HG02885 (cell line): ENCODE measurements around the gene HOXD8.

Source experiments
- ATAC-seq: cut with Tn5 transposase; IDR thresholded peaks from one replicate; pipeline ENCODE4 v1.9.1; 2021; ENCODE audit warnings: mild to moderate bottlenecking; ENCODE audit not compliant: unreplicated experiment, poor library complexity

The HOXD8 gene

DNA sequence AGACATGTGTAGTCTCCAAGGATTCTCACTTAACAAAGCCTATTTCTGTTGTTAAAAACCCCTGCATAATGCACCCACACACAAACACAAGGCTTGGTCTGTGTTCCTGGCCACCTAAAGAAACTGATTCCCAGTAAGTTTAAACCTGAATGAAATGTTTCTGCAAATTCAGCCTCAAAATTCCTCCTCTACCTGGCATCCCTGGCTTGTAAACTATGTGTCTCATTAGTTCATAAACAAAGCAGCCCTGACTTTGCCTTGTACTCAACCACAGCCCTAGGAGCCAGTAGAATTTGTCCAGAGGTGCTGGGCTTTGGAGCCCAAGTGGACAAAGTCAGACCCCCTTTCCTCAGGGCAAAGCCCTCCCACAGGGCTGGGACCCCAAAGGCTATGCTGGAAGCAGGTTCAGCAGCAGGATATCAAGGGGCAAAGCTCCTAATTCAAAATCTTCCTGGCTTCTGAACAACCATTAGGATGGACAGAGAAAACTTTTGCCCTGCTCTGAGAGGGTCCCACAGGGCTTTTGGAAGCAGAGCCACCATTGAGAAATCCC lies 39.6 kb upstream of the HOXD8 start:
- no peak for ATAC-seq

DNA sequence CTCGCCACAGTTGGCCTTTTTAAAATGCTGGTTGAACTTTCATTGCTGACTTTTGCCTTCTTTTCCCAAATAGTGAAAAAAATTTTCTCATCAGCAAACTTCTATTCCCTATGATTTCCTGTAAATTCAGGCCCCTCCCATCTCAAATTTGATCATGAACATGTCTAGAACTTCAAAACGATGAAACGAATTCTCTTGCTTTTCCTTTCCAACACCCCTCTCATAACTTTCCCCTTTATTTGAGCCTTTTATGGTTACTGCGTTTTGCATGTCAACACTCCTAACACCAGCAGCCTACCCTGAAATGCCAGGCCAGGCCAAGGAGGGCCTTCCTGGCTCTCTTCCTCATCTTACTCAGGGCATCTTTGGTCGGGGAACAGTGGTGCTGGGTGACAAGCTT lies 38.6 kb upstream of the HOXD8 start:
- no peak for ATAC-seq

DNA sequence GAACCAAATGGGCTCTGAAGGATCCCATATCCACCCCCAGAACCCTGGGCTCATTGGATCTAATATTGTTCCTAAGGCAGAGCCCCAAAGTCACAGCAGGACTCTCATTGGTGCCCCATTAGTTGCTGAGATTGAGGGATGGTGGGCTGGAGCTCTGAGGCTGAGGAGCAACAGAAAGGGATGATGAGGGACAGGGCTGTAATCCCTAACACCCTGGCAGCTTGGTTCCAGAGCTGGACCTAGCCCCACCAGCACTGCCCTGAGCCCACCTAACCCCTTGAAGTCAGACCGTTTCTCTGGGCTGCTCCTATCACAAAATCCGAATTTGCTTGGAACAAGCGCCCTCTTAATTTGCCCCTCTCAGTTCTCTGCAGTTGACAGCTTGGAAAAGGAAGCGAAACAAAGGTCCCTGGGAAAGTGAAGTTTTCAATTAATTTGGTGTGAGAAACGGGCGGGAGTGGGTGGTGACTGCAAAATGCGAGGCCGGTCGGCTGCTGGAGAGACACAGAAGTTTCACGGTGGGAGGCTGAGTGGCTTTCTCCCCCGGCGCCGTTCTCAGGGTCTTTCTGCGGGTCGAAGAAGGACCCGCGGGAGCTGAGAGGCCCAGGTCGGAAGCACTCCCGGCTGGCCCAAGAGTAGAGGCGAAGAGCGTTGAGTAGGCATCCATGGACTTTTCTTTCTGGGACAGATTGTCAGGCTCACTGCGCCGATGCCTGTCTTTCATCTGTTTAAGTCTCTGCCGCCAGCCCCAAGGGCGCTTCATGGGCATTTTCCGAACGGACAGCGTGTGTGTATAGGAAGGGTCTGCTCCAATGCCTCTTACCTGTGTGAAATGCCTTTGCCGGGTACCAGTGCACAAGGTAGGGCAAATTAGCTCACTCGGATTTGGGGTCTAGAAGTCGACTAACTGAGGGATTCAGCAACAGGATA lies 37.9 kb upstream of the HOXD8 start:
- no peak for ATAC-seq

DNA sequence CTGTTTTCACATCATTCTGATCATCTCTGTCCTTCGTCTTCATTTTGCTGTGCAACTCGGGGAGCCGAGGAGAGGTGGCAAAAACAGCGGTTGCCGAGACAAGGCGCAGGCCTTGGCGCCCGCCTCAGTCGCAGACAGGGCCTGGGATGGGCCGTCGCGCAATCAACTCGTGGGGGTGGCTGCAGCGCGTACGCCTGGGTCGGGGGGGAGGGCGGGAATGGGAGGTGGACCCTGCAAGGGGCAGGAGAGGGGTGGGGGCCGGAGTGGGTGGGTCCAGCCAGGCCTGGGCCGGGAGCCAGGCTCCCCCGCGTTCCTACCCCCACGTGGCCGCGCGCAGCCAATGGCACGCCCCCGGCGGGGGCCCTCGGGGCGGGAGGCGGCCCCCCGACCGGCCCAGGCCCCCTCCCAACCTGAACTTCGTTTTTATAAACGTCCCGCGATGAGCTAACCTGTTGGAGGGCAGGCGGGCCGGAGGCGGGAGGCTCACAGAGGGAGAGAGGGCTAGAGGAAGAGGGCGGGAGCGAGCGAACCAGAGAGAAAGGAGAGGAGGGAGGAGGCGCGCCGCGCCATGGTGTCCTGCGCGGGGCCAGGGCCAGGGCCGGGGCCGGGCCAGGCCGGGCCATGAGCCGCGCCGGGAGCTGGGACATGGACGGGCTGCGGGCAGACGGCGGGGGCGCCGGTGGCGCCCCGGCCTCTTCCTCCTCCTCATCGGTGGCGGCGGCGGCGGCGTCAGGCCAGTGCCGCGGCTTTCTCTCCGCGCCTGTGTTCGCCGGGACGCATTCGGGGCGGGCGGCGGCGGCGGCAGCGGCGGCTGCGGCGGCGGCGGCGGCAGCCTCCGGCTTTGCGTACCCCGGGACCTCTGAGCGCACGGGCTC lies 37.0 kb upstream of the HOXD8 start, which contains the start of gene HOXD13:
Gene HOXD13 (plus strand): TSS at position 452 of the 875 bp plus-strand sequence. CDS start 170 bp downstream, at position 622.
- ATAC-seq = no peak

DNA sequence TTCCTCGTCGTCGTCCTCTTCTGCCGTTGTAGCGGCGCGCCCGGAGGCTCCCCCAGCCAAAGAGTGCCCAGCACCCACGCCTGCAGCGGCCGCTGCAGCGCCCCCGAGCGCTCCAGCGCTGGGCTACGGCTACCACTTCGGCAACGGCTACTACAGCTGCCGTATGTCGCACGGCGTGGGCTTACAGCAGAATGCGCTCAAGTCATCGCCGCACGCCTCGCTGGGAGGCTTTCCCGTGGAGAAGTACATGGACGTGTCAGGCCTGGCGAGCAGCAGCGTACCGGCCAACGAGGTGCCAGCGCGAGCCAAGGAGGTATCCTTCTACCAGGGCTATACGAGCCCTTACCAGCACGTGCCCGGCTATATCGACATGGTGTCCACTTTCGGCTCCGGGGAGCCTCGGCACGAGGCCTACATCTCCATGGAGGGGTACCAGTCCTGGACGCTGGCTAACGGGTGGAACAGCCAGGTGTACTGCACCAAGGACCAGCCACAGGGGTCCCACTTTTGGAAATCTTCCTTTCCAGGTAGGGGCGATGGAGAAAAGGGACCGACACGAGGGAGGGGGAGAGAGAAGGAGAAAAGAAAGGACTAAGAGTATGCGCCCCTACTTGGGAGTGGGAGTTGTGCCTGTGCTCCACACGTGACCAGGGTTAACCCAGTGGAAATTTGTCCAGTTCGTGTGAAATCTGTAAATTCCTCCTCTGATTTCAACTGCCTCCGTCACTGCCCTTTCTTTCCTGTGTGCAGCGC lies 36.2 kb upstream of the HOXD8 start:
- no peak for ATAC-seq

DNA sequence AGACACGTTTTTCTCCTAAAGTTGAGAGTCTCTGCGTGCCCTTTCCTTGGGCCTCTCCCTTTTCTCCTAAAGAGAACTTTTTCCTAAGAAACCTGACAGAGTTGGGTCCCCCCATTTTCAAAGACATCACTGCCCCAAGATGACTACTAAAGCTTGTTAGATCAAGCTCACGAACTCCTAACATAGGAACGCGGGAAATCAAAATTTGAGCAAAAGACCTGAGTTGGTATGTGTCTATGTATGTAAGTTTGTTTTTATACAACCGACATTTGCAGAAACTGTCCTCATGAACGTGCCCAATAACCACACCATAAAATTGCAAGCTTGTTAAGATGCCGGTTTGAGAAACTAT lies 35.6 kb upstream of the HOXD8 start:
- ATAC-seq = no peak

DNA sequence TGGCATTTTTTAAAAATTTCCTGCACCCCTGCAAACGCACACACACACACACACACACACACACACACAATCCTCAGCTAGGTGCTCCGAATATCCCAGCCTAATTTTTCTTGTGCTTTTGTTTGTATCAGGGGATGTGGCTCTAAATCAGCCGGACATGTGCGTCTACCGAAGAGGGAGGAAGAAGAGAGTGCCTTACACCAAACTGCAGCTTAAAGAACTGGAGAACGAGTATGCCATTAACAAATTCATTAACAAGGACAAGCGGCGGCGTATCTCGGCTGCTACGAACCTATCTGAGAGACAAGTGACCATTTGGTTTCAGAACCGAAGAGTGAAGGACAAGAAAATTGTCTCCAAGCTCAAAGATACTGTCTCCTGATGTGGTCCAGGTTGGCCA lies 35.2 kb upstream of the HOXD8 start:
- ATAC-seq = no peak

DNA sequence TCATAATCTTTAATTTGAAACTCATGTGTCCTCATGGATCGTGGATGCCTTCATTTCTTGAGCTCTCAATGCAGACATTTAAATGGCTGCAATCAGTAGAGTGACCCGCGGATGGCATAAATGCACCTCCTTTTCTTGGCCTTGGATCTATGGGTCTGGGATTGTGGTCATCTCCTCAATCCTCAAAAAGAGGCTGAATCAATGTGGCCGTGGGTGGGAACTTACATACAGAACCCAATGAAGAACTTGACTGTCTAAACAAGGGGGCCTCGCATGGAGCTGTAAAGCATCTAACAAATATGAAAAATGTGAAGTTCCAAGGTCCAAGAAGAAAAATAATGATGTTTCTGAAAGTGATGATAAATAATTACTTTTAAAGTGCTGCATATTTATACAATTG lies 34.1 kb upstream of the HOXD8 start:
- ATAC-seq = no peak

DNA sequence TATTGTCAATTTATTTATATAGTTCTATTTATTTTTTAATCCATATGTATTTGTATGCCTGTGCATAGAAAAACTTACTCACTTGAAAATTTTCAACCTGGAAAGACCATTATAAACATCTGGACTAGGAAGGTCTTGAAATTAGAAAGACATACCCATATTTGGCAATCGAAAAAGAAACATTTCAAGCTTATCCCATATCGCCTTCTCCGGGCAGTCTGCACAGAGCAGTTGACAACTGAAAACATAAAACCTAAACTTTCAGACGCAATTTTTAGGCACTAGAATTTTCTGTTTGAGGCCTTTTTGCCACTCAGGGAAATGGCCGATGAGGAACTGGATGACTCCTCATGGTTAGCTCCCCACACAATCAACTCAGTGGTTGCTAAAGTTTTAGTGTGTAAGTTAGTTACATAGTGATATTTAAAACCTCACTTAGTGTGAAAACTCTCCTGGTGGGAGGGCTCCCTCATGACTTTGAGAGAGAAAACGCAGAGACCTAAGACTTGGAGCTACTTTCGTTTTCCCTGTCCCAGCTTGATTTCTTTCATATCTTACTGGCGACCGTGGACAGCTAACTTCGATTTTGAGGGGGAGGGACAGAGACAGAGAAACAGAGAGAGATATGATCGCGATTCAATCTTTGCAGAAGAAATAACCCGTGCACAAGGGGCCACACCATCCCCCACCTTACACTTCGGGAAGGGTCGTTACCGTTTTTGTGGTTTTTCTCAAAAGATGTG lies 33.1 kb upstream of the HOXD8 start:
- no peak for ATAC-seq

DNA sequence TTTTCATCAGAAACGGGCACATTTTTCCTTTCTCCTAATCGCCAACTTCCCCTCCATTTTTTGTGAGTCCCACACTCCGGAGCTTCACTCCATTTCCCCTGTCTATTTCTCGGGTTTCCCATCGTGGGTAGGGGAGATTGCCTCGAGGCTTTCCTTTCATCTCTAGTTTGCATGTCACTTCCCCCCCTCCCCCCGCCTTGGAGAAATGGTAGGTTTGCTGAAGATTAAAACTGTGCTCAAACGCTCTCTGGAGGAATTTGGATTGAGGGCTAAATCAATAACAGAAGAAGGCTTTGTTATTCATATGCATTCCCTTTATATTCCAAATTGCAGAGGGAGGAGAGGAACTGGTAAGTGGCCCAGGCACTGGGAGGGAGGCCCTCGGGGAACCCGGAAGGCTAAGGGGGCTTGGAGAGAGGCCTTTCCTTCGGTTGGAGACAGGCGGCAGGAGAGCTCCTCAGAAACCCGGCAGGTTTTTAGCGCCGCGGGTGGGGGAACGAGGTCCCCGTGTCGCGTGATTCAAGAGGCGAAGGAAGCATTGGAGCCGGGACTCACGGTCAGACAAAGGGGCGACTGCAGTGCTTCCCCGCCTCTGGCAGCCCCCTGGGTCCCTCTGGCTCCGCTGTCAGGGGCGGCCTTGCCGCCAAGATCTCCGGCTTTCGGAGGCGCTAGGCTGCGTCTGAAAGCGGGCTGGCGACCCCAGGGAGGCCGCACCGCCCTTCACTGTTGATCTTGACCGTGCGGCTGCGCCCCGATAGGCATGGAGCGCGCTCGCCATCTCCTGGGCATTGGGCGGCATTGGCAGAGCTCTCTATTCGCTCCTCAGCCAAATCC lies 32.3 kb upstream of the HOXD8 start:
- ATAC-seq = peak; percentile 78

DNA sequence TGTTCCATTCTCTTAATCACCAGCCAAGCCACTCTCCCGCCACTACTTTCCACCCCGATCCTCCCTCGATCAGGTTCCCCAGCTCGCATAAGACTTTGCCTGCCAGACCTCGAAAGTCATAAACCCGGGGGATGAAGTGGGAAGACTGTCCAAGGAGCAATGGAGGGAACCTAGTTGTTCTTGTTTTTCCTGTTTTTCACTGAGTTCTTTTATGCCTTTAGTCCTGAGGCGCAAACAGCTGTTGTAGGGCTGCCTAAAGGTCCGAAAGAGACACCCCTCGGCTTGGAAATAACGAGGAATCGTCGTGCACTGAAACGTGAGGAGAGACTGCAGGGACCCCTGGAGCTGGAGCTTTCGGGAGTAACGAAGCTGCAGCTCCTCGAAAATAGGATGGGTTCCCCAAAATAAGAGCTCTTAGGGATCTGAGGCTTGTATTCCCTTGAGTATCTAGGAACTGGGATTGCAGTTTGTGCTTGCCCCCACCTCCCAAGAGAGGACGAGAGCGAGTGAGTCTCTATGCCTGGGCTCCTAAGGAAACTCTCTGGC lies 31.6 kb upstream of the HOXD8 start:
- ATAC-seq = no peak

DNA sequence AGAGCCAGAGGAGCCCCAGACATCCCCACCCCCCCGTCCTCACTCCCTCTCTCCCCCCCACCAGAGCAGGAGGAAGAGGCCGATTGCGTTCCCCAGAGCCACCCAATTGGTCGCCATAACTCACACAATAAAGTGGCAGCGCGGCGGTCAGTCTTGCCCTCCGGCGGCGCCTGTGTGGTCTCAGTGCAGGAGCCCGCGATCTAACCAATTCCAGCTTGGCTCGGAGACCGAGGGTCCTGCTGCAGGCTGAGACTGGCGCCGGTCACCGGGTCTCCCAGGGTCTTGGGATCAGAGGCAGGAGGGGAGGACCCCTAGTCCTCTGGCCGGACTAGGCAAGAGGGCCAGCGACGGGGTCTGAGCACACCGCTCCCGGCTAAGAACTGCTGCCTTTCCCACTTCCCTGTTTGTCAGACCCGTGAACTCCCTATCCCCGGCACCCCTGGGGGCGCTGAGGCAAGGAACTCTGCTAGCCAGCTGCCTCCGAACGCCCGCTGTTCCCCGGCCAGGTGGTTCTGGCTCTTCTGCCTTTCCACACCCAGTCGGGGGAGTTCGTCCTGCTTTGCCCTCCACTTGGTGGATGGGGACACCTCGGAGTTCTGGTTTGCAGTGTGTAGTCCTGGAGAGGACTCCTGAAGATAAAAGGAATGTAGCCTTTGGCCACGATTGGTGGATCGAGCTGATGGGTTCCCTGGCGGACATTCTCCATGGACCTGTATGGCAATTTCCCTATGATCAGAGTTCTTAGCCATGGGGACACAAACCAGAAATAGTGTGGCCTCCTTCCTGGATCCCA lies 30.9 kb upstream of the HOXD8 start:
- no peak for ATAC-seq

DNA sequence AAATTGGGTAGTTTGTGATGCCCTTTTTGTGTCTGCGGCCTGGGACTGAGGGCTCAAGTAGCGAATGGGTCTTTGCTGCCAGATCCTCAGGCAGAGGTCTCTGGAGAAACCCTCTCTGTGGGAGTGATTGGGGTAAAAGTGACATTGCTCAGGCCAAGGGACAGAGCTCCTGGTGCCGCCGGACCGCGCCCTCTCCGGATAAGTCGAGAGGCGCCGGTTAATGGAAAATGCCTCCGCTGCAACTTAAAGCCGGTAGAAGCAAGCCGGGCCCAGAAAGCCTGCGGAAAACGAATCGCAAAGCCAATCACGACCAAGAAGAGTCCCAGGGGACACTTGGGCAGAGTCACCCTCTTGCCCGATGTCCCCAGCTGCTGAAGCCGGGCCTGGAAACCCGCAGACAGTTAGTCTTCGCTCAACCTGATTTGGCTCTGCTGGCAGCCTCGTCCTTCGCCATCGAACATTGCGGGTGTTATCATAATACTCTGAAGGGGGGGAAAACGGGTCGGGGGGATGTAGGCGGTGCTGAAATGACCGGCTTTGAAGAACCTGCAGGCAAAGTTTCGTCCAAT lies 30.3 kb upstream of the HOXD8 start:
- ATAC-seq = no peak

DNA sequence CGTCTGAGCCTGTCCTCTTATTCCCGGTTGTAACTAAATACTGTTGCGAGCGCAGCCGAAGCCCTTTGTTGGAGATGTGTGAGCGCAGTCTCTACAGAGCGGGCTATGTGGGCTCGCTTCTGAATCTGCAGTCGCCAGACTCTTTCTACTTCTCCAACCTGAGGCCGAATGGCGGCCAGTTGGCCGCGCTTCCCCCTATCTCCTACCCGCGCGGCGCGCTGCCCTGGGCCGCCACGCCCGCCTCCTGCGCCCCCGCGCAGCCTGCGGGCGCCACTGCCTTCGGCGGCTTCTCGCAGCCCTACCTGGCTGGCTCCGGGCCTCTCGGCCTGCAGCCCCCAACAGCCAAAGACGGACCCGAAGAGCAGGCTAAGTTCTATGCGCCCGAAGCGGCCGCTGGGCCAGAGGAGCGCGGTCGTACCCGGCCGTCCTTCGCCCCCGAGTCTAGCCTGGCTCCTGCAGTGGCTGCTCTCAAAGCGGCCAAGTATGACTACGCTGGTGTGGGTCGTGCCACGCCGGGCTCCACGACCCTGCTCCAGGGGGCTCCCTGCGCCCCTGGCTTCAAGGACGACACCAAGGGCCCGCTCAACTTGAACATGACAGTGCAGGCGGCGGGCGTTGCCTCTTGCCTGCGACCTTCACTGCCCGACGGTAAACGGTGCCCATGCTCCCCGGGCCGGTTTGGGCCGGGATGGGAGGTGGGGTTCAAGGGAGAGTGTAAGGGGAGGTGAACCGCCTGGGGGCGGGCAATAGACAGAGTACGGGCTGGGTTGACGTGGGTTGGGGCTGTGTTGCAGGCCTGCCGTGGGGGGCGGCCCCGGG lies 29.6 kb upstream of the HOXD8 start, which contains the start of gene HOXD12:
Gene HOXD12 (plus strand): TSS at position 68 of the 819 bp plus-strand sequence. CDS start 7 bp downstream, at position 75.
- ATAC-seq = no peak

DNA sequence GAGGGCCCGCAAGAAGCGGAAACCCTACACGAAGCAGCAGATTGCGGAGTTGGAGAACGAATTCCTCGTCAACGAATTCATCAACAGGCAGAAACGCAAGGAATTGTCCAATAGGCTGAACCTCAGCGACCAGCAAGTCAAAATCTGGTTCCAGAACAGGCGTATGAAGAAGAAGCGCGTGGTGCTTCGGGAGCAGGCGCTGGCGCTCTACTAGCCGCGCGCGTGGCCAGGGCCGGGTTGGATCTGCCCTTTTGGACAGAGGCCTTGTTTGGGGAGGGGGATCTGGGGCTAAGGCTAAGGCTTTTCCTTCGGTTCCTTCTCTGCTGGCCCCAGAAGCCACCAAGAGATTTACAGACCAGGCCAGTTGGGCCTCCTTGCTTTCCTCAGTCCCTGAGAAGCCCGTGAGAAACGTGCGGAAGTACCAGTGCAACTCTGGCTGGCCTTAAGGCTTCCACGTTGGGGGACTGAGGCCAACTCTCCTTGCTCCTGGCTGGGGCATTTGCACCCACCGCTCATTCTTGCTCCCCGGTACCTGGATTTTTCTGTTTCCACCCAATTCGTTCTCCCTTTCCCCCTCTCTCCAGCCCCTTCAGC lies 28.9 kb upstream of the HOXD8 start:
- no peak for ATAC-seq

DNA sequence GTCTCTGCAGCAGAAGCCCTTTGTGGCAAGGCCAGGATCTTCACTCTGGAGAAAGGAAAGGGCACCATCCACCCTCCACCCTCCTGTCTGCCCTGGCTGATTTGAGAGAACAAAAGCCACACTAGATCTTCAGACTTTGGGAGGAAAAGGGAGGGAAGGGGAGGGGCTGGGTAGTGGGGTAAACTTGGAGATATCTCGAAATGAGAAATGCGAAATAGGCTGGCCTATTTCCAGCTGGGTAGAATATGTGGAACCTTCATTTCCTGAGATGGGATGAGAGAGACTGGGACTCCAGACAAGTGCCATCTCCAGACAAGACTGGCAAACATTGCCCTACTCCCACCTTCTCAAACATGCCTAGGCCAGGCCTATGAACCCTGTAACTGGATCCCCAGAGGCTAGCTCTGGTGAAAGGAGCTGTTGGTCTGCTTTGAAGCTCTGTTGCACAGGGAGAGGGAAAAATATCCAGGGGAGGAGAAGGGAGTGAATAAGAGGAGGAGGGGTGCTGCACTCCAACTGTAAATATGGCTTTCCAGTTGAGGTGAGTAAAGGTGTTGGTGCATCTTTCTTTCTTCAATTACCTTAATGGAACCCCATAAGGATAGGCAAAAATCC lies 28.2 kb upstream of the HOXD8 start:
- no peak for ATAC-seq
